SU-DHL-6 (cell line): ENCODE measurements around the gene RUVBL1.

ENCODE experiments used
- H2AFZ ChIP-seq: fragments of 200-600 bp; sonication (generic); 2 replicates; pipeline ENCODE4 v1.6.1; 2014; ENCODE audit warnings: low read depth, mild to moderate bottlenecking, moderate library complexity, mixed read lengths, antibody characterized with exemption, low read length; ENCODE audit not compliant: severe bottlenecking
- H3F3A ChIP-seq: fragments of 200-600 bp; shearing (Covaris generic); 2 replicates; pipeline ENCODE4 v1.6.0; 2016; ENCODE audit warnings: antibody characterized with exemption, mild to moderate bottlenecking; ENCODE audit not compliant: insufficient read depth
- H3K27ac ChIP-seq: fragments of 200-600 bp; sonication (generic); 2 replicates; pipeline ENCODE4 v1.5.1; 2016; ENCODE audit warnings: low read depth, mild to moderate bottlenecking, low read length, moderate library complexity, mixed read lengths
- H3K27me3 ChIP-seq: fragments of 200-600 bp; sonication (generic), shearing (Covaris generic); 2 replicates; pipeline ENCODE4 v1.6.0; 2014; ENCODE audit warnings: mild to moderate bottlenecking, low read length
- H3K36me3 ChIP-seq: fragments of 200-600 bp; sonication (generic); 2 replicates; pipeline ENCODE4 v1.6.1; 2014; ENCODE audit warnings: mild to moderate bottlenecking, low read length, mixed read lengths
- H3K4me2 ChIP-seq: fragments of 300-600, 200-600 bp; shearing (Covaris generic), sonication (generic); 2 replicates; pipeline ENCODE4 v1.6.0; 2014; ENCODE audit warnings: low read length, low read depth, mild to moderate bottlenecking; ENCODE audit not compliant: poor library complexity, severe bottlenecking
- H3K4me3 ChIP-seq: fragments of 200-600 bp; sonication (generic); 2 replicates; pipeline ENCODE4 v1.5.1; 2014; ENCODE audit warnings: antibody characterized with exemption, low read length, mild to moderate bottlenecking, mixed read lengths; ENCODE audit not compliant: insufficient read depth, poor library complexity, severe bottlenecking
- H3K79me2 ChIP-seq: fragments of 200-600 bp; sonication (generic); 2 replicates; pipeline ENCODE4 v1.6.1; 2014; ENCODE audit warnings: mild to moderate bottlenecking, low read length, moderate library complexity; ENCODE audit not compliant: insufficient read depth
- H3K9ac ChIP-seq: fragments of 200-600 bp; sonication (generic); 2 replicates; pipeline ENCODE4 v1.7.0; 2014; ENCODE audit warnings: mild to moderate bottlenecking, low read length
- H3K9me2 ChIP-seq: fragments of 200-600 bp; sonication (generic); replicated peaks from 2 replicates; pipeline ENCODE4 v1.6.1; 2014; ENCODE audit warnings: low read length; ENCODE audit not compliant: insufficient read depth
- H3K9me3 ChIP-seq: fragments of 200-600 bp; sonication (generic); 2 replicates; pipeline ENCODE4 v1.6.1; 2014; ENCODE audit warnings: low read length, mixed read lengths; ENCODE audit not compliant: insufficient read depth
- H4K20me1 ChIP-seq: fragments of 200-600 bp; sonication (generic); 2 replicates; pipeline ENCODE4 v1.6.1; 2014; ENCODE audit warnings: low read depth, mild to moderate bottlenecking, antibody characterized with exemption, low read length, moderate library complexity, mixed read lengths
- CTCF ChIP-seq: fragments of 200-600 bp; sonication (generic); IDR thresholded peaks from one replicate; pipeline ENCODE4 v1.5.1; 2017; ENCODE audit warnings: antibody characterized with exemption, mild to moderate bottlenecking, low read length, moderate library complexity; ENCODE audit not compliant: insufficient read depth, poor library complexity, severe bottlenecking
- EZH2phosphoT487 ChIP-seq: fragments of 200-600 bp; sonication (generic), shearing (Covaris generic); conservative IDR thresholded peaks from 2 replicates; pipeline ENCODE4 v1.6.1; 2018; ENCODE audit warnings: mild to moderate bottlenecking, antibody characterized with exemption, low read length, moderate library complexity, mixed read lengths

RUVBL1 gene

GRCh38 chr3:128095222-128095703 is 28.3 kb downstream of the RUVBL1 start:
- Histone ChIP-seq H3K9me3 (no peaks in the 10 kb centered on the region), H3K27ac (no peak overlapping the region), H2AFZ (no peak overlapping the region), H3K9me2 (no peaks in the 10 kb centered on the region), H3F3A (peaks cover 3% of the 10 kb centered on the region; the same call in 1 of the 2 replicates), H3K4me2 (no peak overlapping the region), H3K27me3 (no peaks in the 10 kb centered on the region), H3K9ac (no peak overlapping the region), H3K79me2 (peaks cover 15% of the 10 kb centered on the region; the same call in 1 of the 2 replicates), H3K4me3 (no peak overlapping the region), H3K36me3 (peaks cover 12% of the 10 kb centered on the region; the same call in 1 of the 2 replicates), H4K20me1 (peaks cover 6% of the 10 kb centered on the region; the same call in 1 of the 2 replicates)
- TF ChIP-seq CTCF (peak; percentile 75), EZH2phosphoT487 (no peak)

- Histone ChIP-seq H3K4me3 (no peak overlapping the region), H3K9ac (no peak overlapping the region), H3K4me2 (no peak overlapping the region), H2AFZ (no peak overlapping the region), H3F3A (peaks cover 3% of the 10 kb centered on the region; the same call in 1 of the 2 replicates), H3K27ac (no peak overlapping the region), H3K79me2 (peaks cover 19% of the 10 kb centered on the region), H4K20me1 (peaks cover 6% of the 10 kb centered on the region; the same call in 1 of the 2 replicates), H3K27me3 (no peaks in the 10 kb centered on the region), H3K9me3 (no peaks in the 10 kb centered on the region), H3K36me3 (peaks cover 11% of the 10 kb centered on the region; the same call in 1 of the 2 replicates), H3K9me2 (no peaks in the 10 kb centered on the region)
- no peak for TF ChIP-seq CTCF
These were observed 29.1 kb downstream of the RUVBL1 start for GRCh38 chr3:128094295-128095151.

- Histone ChIP-seq H3K79me2 (peaks cover 25% of the 10 kb centered on the region), H2AFZ (no peak overlapping the region)
These were observed 32.0 kb downstream of the RUVBL1 start for GRCh38 chr3:128091586-128091985.

More at GRCh38 chr3:128091586-128091985, 32.0 kb downstream of the RUVBL1 start:
- Histone ChIP-seq H3K27ac (no peak overlapping the region), H3K36me3 (peaks cover 3% of the 10 kb centered on the region; the same call in 1 of the 2 replicates), H3F3A (peaks cover 3% of the 10 kb centered on the region; the same call in 1 of the 2 replicates), H3K9ac (no peak overlapping the region), H3K4me3 (no peak overlapping the region), H3K9me3 (no peaks in the 10 kb centered on the region), H4K20me1 (peaks cover 6% of the 10 kb centered on the region; the same call in 1 of the 2 replicates), H3K9me2 (no peaks in the 10 kb centered on the region), H3K27me3 (no peaks in the 10 kb centered on the region), H3K4me2 (no peak overlapping the region)
- no peak for TF ChIP-seq CTCF
- TF ChIP-seq EZH2phosphoT487 = no peak
